T-helper 17 cell (primary cell): ENCODE results near the gene GIMAP2. TPM values are rescaled to one million over a fixed set of nuclear protein-coding genes. Genes with fewer than 3 reads are reported as not detected.
A peak's percentile ranks its signal among the peaks of the same experiment; 100 is the strongest.

ENCODE experiments used
- ATAC-seq: fragments of 150-1000 bp; cut with Tn5 transposase; 2 replicates; pipeline ENCODE4 v1.10.0; 2021; ENCODE audit warnings: mild to moderate bottlenecking, moderate library complexity
- DNase-seq, 3 donors: peaks; one replicate each; pipeline versions ENCODE4 v3.0.0 to v3.0.0-alpha.2; 2020 to 2021
- H3K9me3 ChIP-seq: one replicate; pipeline ENCODE4 v1.7.0; 2013; ENCODE audit warnings: low read length, mild to moderate bottlenecking; ENCODE audit not compliant: control insufficient read depth, poor library complexity, severe bottlenecking
- H3K27ac Mint-ChIP-seq: one replicate; pipeline ENCODE4 v1.8.0; 2022; ENCODE audit warnings: mild to moderate bottlenecking, moderate library complexity, mixed read lengths
- H3K27me3 Mint-ChIP-seq: one replicate; pipeline ENCODE4 v1.8.0; 2022; ENCODE audit warnings: mixed read lengths
- H3K36me3 Mint-ChIP-seq: one replicate; pipeline ENCODE4 v1.8.0; 2022; ENCODE audit warnings: low read depth, mixed read lengths
- H3K4me1 Mint-ChIP-seq: one replicate; pipeline ENCODE4 v1.8.0; 2022; ENCODE audit warnings: mild to moderate bottlenecking, mixed read lengths
- H3K4me3 Mint-ChIP-seq: one replicate; pipeline ENCODE4 v1.8.0; 2022; ENCODE audit warnings: mild to moderate bottlenecking, moderate library complexity, mixed read lengths
- total RNA-seq, 4 donors: library from RNA in 2 of 4; stranded (reverse) in 2 of 4; gene quantifications; one replicate each; pipeline ENCODE4 v1.2.3 and lab custom pipeline; 2022 to 2026

GIMAP2 gene
- total RNA-seq, 2 donors from 2014 or later: 53.7 to 68.2 TPM

DNA sequence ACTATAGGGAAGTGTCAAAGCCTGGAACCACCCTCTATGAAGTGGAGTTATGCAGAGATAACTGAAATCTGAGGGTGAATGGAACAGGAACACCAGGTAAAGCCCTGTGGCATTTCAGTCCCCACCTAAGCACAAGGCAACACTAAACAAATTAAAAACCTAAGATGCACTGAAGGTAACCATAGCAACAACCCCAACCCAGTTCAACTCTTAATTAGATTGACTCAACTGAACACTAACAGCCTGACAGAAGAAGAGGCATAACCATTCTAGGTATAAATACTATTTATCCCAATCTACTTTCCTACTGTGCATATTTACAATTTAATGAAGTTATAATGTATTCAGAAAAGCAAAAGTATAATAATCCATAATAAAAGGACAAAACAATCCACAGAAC is 42.5 kb downstream of the GIMAP2 start:
- Mint-ChIP-seq H3K27ac (no peak overlapping the region), H3K4me1 (peaks cover 23% of the 10 kb centered on the region), H3K27me3 (no peaks in the 10 kb centered on the region), H3K36me3 (peaks cover 5% of the 10 kb centered on the region), H3K4me3 (no peak overlapping the region)
- no peak for ATAC-seq
- DNase-seq: no peak
- H3K9me3 ChIP-seq: peaks cover 11% of the 10 kb centered on the region

DNA sequence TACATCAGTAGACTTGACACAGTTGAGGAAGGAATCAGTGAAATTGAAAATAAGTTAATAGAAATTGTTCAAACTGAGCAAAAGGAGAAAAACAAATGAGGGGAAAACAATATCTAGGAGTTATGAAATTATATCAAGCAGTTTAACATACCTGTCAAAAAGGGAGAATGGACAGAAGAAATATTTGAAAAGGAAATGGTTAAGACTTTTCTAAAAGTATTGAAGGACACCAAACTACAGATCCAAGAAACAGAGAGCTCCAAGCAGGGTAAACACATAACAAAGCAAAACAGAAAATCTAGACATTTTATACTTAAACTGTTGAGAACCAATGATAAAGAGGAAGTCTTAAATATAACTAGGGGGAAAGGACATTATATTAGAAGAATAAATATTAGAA is 43.1 kb downstream of the GIMAP2 start:
- Mint-ChIP-seq H3K27ac (no peak overlapping the region), H3K27me3 (no peaks in the 10 kb centered on the region), H3K4me3 (no peak overlapping the region), H3K4me1 (peaks cover 29% of the 10 kb centered on the region), H3K36me3 (peaks cover 5% of the 10 kb centered on the region)
- H3K9me3 ChIP-seq: peaks cover 11% of the 10 kb centered on the region
- DNase-seq: no peak
- ATAC-seq: no peak

DNA sequence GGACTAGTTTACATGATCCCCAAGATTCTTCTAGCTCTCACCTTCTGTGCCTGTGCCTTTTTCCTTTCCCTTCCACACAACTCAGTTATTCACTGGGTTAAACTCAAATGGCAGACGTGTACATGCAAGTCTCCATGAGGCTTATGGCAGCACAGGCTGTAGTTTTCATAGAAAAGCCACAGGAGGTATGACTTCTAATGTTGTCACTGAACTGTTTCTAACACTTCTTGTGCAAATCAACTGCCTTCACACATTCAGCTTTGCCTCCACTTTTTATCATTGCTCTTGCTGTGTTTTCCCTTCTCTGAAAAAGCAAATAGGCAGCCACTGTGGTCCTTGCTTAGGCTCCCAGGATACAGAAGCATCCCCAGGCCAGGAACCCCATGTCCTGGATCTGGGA is 46.4 kb downstream of the GIMAP2 start:
- Mint-ChIP-seq H3K4me3 (peak overlapping the region; percentile 61), H3K27me3 (no peaks in the 10 kb centered on the region), H3K27ac (peak overlapping the region; percentile 98), H3K4me1 (peaks cover 55% of the 10 kb centered on the region), H3K36me3 (no peaks in the 10 kb centered on the region)
- ATAC-seq (peak; percentile 49), DNase-seq (no peak)
- peaks cover 4% of the 10 kb centered on the region for H3K9me3 ChIP-seq

DNA sequence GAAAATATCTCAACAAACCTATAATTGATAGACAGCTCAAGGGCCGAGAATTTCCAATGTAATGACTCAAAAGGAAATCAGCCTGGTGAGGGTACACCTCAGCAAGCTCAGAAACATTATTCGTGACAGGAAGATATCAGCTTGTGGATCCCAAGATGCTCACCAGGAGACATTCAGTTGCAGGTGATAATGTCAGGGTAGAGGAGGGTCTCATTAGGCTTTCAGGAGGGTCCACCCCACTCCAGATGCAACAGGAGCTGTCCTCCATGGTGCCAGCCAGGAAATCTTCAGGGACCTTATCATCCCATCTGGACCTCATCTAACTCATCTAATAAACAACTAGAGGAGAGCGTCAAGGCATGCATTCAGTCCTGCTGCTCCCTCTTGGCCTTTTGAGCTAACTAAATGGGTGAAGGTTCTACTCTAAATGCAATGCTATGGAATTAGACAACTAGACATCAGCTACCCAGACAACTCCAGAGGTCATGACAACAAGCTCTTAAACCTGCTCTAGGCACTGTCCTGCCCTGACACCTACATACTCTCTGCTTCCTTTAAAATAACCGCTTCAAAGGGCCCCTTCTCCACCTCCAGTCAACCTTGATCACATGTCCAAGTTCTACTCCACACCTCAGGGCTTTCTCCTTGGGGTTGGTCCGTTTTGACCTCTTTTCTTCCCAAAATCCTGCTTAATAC is 47.4 kb downstream of the GIMAP2 start:
- Mint-ChIP-seq H3K36me3 (peaks cover 2% of the 10 kb centered on the region), H3K27ac (peak overlapping the region; percentile 98), H3K27me3 (no peaks in the 10 kb centered on the region), H3K4me1 (peaks cover 57% of the 10 kb centered on the region), H3K4me3 (no peak overlapping the region)
- ATAC-seq: peak; percentile 48
- H3K9me3 ChIP-seq: peaks cover under 1% of the 10 kb centered on the region
- no peak for DNase-seq

DNA sequence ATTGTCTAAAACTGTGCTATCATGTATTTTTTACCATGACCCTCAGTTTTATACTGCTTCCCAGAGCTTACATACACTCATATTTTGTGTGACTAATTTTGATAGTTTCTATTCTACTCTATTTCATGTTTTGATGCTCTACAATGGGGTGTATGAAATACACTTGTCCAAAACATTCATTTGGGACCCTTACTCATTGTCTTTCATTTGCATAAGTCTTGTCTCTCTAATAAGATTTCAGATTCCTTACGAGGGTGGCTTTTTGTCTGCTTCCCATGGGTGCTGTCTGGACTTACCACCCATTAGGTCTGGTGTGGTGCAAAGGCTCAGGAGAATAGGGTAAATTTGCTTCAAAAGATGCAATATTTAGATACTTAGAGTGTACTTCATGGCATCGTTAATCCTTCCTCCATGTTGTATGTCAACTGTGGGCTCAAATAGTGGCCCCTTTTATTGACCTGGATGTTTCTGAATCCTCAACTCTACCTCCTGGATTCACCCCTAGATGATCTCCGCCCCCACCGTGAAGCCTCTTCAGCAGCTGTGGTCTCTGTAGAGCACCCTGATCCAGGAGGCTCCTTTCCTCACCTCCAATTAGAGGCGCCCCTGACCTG is 48.1 kb downstream of the GIMAP2 start:
- peak overlapping the region; percentile 98 for H3K27ac Mint-ChIP-seq
- no peaks in the 10 kb centered on the region for H3K9me3 ChIP-seq
- ATAC-seq: no peak
- peaks cover 7% of the 10 kb centered on the region for H3K36me3 Mint-ChIP-seq
- DNase-seq: no peak
- peaks cover 59% of the 10 kb centered on the region for H3K4me1 Mint-ChIP-seq
- no peaks in the 10 kb centered on the region for H3K27me3 Mint-ChIP-seq
- no peak overlapping the region for H3K4me3 Mint-ChIP-seq

DNA sequence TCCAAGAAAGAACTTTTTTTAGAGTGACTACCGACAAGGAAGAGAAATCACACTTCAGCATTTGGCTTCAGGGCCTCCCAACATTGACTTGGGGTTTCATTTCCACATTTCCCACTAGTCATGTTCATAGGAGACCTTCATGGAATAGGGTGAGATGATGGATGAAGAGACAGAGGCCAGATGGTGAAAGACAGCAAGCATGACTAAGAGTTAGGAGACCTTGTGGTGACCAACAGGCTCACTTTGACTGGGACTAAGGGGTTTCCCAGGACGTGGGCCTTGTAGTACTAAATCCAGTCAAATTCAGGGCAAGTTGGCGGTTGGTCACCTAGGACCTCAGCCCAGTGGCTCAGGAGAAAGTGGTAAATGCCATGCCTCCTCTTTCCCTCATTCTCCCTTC is 48.7 kb downstream of the GIMAP2 start:
- H3K4me3 Mint-ChIP-seq: no peak overlapping the region
- no peak for ATAC-seq
- no peaks in the 10 kb centered on the region for H3K27me3 Mint-ChIP-seq
- peak overlapping the region; percentile 98 for H3K27ac Mint-ChIP-seq
- peaks cover 63% of the 10 kb centered on the region for H3K4me1 Mint-ChIP-seq
- DNase-seq: no peak
- peaks cover 9% of the 10 kb centered on the region for H3K36me3 Mint-ChIP-seq
- H3K9me3 ChIP-seq: no peaks in the 10 kb centered on the region

DNA sequence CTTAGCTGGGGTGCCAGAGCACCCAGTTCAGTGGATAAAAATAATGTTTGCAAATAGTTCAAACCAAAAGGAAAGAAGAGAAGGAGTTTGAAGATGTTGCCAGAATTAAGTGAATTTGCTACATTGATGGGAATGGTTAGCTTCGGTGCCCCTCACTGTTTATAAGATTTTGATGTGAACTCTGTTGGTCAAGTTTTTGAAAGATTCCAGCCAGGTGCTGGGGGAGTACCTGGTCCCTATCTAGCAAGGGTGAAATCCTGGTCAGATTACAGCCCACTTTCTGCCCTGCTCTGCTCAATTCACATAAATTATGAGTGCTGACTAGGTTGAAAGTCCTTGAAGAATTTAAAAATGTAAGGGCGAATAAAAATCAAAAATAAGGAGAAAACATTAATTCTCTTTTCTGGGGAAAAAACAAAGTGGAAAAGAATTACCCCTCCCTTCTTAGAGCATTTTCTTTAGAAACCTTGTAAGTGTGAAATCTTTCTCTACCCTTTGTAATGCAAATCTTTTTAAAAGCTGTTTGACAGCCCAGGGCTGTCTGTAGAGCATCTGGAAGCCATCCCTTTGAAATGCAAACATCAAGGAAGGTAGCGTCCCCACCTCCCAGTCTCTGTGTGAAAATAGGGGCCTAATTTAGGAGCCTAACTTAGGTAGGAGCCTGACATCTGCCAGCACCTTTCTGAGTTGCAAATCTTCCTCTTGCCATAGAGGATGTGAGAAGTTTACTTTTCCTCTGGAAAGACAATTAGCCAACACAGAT is 50.3 kb downstream of the GIMAP2 start:
- ATAC-seq (no peak), DNase-seq (no peak)
- H3K27ac Mint-ChIP-seq: peak overlapping the region; percentile 98
- H3K27me3 Mint-ChIP-seq: no peaks in the 10 kb centered on the region
- H3K9me3 ChIP-seq: no peaks in the 10 kb centered on the region
- H3K4me1 Mint-ChIP-seq: peaks cover 67% of the 10 kb centered on the region
- peaks cover 19% of the 10 kb centered on the region for H3K36me3 Mint-ChIP-seq
- H3K4me3 Mint-ChIP-seq: peak overlapping the region; percentile 98

DNA sequence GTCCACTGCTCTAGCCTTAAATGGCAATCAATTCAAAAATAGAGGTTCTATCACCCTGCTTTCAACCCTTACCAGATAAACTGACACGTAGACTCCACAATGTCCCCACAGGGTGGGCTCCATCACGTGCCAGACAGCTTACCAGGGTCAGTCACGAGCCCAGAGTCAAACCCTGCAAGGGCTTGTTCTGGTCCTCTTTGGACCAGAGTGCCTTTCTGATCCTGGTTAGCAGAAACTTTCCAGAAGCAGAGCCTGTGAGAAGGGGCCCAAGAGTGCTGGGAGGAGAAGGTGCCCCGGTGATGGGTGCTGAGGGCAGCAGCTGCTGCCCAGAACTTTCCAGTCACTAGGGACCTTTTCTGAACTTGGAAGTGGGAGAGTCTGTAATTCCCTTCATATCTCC is 51.4 kb downstream of the GIMAP2 start:
- DNase-seq: no peak
- Mint-ChIP-seq H3K4me1 (peaks cover 72% of the 10 kb centered on the region), H3K27ac (peak overlapping the region; percentile 98), H3K36me3 (peaks cover 28% of the 10 kb centered on the region), H3K27me3 (no peaks in the 10 kb centered on the region), H3K4me3 (peak overlapping the region; percentile 98)
- ATAC-seq: peak; percentile 12
- H3K9me3 ChIP-seq: no peaks in the 10 kb centered on the region

DNA sequence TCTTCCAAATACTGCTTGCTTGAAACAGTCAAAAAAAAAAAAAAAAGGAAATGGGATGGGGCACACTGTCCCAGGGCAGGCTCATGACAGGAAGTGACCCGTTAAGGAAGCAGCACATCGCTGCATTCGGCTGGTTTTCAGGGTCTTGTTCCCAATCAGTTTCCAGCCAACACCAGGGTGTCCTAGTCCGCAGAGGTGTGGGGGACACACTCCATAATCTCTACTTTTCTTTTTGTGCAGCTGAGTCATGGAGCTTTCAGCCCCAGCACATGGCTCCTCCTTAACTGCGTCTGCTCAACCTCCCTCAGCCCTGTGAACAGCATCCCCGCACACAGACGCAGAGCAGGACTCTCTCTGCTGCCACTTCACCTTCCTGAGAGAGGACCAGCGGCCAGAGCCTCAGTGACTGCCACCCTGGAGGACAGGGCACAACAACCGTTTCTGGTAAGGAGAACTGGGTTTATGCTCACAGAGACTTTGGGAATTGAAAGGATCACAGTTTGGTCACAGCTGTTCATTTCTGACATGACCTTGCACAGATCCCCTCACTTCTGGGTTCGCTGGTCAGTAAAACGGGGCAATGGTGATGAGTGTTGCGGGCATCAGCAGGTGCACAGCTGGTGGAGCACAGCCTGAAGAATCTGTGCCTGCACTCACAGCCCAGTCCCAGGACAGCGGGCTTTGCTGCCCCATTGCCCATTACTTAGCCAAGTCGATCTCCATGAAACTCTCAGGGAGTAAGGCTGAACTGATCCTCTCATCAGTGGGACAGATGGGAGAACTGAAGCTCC is 52.0 kb downstream of the GIMAP2 start, which contains the start of gene GIMAP5:
TSS of gene GIMAP5 (plus strand) at position 154 of the 791 bp plus-strand sequence. CDS start 3,467 bp downstream, outside the sequence.
- Mint-ChIP-seq H3K4me1 (peaks cover 74% of the 10 kb centered on the region), H3K36me3 (peaks cover 33% of the 10 kb centered on the region), H3K4me3 (peak within 1 kb of the TSS; percentile 98), H3K27me3 (no peaks in the 10 kb centered on the region), H3K27ac (peak within 1 kb of the TSS; percentile 98)
- DNase-seq: peak in 1 of 3 donors; percentile 27
- no peaks in the 10 kb centered on the region for H3K9me3 ChIP-seq
- peak; percentile 76 for ATAC-seq

DNA sequence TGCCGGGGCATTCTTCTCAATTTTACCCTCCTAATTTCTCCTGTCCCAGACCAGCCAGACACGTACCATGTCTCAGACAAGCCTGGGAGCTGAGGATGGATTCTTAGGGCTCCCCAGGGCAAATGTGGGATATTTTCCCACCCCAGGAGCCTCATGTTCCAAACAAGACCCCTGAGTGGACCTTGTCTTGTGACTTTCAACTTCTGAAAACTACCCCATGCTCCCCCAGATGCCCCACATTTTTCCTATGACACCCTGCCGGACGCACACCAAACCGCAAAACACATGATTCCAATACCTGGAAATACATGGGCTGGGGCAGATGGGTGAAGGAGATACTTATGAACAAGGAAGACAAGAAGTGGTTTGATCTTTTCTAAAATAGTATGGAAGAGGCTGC is 52.6 kb downstream of the GIMAP2 start:
- H3K9me3 ChIP-seq: no peaks in the 10 kb centered on the region
- Mint-ChIP-seq H3K27me3 (no peaks in the 10 kb centered on the region), H3K36me3 (peaks cover 40% of the 10 kb centered on the region), H3K4me1 (peaks cover 74% of the 10 kb centered on the region), H3K27ac (peak overlapping the region; percentile 98), H3K4me3 (peak overlapping the region; percentile 98)
- peak; percentile 43 for ATAC-seq
- DNase-seq: no peak

DNA sequence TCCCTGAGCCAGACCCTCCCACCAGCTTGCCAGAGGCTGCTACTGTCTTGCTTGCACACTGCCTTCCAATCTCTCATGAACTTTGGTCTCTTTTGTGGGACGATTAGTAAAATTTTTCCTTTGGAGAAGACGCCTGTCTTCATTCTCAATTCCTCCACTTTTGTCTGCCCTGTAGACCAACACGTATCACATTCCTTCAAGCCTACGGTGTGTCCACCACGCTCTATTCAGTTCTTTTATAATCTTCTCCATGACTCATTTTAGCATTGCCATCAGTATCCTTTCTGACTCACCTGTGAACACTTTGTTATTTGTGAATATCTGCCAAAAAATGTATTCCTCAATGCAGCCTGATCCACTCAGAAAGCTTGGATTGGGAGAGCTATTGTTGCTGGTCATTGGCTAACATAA is 53.1 kb downstream of the GIMAP2 start:
- Mint-ChIP-seq H3K27ac (peak overlapping the region; percentile 98), H3K27me3 (no peaks in the 10 kb centered on the region), H3K4me3 (peak overlapping the region; percentile 98), H3K4me1 (peaks cover 74% of the 10 kb centered on the region), H3K36me3 (peaks cover 43% of the 10 kb centered on the region)
- no peak for DNase-seq
- H3K9me3 ChIP-seq: no peaks in the 10 kb centered on the region
- ATAC-seq: no peak

DNA sequence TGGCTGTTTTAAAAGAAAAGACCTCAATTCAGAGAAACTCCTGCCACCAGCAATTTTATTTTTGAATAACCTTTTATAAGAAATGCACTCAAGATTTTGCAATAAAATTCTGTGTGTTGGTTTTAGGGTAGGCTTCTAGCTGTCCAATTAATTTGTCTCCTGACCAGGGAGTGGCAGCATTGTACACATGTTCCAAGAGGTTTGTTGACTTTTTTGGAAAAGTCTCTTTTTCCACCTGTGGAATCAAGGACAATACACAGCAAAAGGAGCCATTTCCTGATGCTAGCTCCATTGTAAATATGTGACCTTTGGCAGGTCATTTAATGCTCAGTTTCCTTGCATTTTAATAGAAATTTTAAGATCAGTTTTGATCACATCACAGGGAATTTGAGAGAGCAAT is 53.5 kb downstream of the GIMAP2 start:
- H3K27ac Mint-ChIP-seq: peak overlapping the region; percentile 98
- H3K9me3 ChIP-seq: no peaks in the 10 kb centered on the region
- no peaks in the 10 kb centered on the region for H3K27me3 Mint-ChIP-seq
- DNase-seq (no peak), ATAC-seq (no peak)
- peak overlapping the region; percentile 98 for H3K4me3 Mint-ChIP-seq
- H3K36me3 Mint-ChIP-seq: peaks cover 43% of the 10 kb centered on the region
- H3K4me1 Mint-ChIP-seq: peaks cover 77% of the 10 kb centered on the region

DNA sequence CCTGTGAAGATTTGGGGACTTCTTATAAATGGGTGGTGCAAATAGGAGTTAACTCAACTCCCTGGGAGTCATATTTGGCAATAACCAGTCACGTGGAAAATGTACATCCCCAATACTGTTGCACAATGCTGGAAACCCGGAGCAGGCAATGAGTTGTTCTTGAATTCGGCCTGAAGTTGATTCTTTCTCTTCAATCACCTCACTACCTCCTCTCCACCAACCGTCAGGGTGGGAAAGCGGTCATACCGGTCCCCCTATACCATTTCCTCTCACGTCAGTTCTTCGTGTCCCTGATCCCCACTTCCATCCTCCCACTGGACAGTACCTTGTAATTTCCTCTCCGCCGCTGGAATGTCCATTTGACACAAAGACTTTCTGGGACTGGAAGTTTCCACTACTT is 54.5 kb downstream of the GIMAP2 start:
- ATAC-seq (no peak), DNase-seq (no peak)
- no peaks in the 10 kb centered on the region for H3K27me3 Mint-ChIP-seq
- H3K27ac Mint-ChIP-seq: peak overlapping the region; percentile 98
- peaks cover 46% of the 10 kb centered on the region for H3K36me3 Mint-ChIP-seq
- peak overlapping the region; percentile 98 for H3K4me3 Mint-ChIP-seq
- no peaks in the 10 kb centered on the region for H3K9me3 ChIP-seq
- H3K4me1 Mint-ChIP-seq: peaks cover 76% of the 10 kb centered on the region
